Nucleus accumbens (tissue), 56 donors: ENCODE results near the gene MAGI2.

Experiments used
- DNase-seq, 56 donors: peaks; one replicate each; lab custom pipeline; 2025; lab: John Stamatoyannopoulos, UW

The MAGI2 gene

DNA sequence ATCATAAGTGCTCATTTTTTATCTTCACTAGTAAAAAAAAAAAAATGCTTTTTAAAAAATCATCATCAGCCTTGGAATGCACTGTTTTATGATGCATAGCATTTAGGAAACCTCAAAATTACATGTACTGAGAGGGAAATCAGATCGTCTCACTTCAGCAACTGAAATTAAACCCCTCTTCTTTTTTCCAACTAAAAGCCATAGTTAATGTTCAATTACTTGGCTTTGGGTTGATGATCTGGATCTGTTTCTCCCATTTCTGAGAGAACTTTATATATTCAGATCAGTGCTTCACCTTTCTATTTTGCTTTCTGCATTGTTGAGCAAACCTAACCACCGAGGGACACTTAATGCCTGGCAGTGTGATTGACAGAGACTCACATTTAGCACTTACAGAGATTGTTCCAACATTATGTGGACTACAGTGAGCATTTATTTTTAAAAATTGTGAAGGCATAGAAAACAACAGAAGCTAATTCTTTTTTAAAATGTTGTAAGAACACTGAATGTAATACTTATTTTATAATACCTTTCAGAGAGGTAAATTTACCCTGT is 976.5 kb downstream of the MAGI2 start:
- DNase-seq: no peak

DNA sequence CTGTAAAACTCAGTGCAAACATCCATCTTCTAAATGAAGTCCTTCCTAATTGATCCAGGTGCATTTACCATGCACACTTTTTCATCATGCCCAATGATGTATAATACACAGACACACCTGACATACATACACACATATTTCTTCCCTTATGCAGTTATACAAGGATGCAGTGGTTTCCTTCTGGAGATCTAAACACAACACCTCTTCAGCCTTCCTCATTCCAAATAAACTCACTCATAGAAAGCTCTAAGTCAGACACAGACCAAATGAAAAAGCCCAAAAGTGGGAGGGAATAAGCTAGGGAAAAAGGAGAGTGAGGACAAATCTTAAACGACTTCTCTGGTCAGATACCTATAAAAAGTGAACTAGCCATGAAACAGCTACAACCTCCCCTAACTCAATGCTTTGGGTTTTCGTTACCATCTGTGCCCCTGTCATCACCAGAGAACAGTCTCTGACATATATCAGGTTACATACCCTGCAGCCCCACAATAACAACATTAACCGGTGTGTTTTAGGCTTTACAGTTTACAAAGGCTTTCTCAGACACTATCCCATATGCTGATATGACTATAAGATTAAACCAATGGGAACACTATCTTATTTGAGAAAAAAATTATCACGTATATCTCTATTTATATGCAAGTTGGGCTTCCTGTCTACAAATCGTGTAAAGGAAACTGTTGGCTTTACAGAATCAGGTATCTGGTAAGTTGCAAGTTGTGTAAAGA is 979.7 kb downstream of the MAGI2 start:
- DNase-seq: no peak

DNA sequence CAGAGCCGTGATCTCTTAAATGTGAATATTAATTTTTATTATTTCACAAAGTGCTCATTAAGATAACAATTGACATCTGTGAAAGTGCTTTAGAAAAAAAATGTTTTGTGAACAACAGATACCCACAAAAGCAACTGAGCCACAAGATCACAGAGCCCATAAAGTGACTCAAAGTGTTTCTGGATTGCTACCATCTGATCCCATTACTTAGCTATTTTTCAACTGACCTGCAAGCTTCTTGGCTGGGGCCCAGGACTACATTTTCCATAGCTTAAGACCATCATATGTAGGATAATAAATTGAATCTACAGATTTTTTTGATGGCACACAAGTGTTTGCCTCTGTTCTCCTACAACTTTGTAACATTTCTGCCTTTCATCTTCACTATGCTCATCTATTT is 980.4 kb downstream of the MAGI2 start:
- DNase-seq: no peak

DNA sequence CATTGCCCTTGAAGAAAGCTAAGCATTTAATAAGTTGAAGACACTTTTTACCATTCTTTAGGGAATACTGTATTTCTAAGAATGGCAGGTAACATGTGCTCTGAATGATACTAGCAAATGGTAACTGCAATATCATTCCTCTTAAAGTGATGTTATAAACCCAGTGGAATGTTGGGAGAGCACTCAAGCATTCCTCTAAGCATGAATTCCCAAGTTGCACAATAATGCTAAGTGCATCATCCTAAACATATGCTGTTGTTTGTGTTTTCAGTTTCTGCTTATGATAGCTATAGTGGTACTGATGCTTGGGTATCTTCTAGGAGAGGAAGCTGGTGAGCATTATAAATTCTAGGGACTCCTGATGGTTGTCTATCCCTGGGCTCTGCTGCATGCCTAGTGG is 980.9 kb downstream of the MAGI2 start:
- DNase-seq: no peak

DNA sequence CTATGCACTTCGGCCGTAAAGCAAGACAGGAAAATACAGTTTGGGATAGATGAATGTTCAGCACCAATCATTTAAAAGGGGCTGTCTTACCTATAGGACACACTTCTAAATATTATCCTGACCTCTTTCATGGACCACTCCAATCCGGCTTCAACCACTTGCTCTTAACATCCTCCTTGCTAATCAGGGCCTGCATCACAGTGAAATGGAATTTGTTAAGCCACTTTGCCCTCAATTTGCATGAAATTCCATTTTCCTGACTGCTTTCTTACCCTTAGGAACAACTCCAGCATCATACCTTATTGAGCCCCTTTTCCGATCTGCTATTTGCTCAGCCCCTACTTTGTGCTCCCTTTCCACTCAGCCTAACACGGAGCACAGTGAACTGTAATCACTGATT is 987.6 kb downstream of the MAGI2 start:
- DNase-seq: no peak

DNA sequence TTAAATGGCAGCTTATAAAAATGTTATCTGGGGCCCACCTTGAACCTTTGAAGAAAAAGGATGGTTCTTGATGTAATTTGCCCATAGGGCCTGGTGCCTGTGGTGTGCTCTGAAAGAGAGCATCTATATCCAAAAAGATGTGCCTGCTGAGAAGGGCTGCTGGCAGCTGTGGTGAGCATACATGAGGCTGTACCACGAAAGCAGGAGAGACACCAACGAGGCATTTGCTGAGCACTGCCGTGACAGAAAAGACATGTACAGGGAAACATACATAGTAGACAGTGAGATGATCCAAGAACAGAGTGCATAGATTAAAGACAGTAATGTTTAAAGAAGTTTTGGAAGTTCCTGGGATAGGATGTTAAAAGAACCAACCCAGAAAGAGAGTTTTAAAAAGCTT is 990.4 kb downstream of the MAGI2 start:
- DNase-seq: no peak

DNA sequence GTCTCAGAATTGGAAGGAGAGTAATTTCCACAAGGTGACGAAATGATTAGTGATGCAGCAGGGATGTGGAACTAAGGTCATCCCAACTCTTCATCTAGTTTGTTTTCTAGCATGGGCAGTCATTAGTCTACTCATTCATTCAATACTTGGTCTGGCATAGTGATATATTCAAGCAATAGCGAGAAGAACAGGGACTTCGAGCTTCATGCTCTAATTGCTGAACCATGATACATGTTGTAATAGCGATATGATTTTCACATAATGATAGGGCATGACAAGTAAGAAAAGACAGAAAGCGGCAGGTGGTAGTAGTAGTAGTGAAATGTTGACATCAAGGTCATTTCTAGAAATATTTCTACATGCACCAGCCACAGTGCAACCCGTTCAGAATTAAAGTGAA is 1002.8 kb downstream of the MAGI2 start:
- no peak for DNase-seq

DNA sequence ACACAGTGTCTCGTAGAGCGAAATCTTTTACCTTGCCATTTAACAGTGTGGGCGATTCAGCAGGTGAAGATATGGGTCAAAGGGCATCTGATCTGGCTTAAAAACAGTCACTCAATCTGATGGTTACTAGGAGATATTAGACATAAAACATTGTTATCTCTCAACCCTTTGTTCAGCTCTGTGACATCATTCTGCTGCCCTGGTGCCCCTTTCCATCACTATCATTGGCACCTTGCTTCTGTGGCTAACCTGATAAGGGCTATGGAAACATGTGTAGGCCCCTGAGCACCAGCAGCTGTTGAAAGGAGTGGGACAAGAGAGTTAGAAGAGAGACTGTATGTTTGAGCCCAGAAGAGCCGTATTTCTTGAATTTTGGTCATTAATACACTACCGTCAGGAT is 1004.6 kb downstream of the MAGI2 start:
- no peak for DNase-seq

DNA sequence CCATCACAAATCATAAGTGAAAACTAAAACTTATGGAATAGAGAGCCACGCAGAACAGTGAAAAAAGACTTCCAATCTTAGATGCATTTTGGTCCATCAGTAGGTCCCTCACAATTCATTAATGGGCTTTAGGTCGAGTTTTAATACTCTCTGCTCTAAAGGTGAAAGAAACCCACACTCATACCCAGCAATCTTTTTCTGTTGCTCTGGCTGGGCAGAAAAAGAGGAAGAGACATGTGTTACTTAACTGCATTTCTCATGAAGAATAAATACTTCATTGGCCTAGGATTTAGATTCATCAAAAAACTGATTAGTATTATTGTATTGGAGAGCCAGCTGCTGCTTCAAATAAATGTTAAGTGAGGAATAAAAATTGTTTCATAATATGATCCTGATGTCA is 1009.2 kb downstream of the MAGI2 start:
- no peak for DNase-seq

DNA sequence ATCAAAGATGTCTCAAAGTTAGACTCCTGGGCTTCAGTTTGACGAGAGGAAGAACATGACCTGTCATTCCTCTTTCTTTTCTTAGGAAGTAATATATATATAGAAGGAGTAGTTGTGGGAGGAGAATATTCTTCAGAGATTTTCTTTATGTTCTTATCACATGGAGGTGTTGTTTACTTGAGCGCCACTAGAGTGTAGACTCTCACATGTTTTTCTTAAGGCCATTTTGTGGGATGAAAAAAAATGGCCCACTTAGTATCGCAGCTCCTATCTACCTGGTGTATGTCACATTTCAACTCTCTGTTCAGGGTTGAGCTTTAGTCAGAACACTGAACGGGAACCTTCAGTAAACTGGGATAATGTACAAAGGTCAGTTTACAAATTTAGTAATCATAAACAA is 1009.7 kb downstream of the MAGI2 start:
- DNase-seq: no peak

DNA sequence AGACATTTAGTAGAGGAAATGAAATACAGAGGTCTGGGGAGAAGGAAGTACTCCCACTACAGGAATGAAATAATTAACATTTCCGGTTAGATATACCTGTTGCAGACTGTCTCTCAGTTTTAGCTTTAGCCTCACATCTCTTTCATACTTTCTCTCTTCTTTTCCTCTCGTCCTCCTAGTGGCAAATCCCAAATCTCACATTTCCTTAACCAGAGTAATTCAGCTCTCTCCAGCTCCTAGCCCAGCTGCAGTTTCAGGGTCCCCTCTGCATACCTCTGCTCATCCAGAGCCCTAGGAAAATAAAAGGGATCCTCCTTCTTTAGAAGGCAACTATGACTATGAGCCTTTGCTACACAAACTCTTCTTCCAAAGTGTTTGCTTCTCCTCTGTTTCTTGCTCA is 1011.7 kb downstream of the MAGI2 start:
- DNase-seq: no peak

DNA sequence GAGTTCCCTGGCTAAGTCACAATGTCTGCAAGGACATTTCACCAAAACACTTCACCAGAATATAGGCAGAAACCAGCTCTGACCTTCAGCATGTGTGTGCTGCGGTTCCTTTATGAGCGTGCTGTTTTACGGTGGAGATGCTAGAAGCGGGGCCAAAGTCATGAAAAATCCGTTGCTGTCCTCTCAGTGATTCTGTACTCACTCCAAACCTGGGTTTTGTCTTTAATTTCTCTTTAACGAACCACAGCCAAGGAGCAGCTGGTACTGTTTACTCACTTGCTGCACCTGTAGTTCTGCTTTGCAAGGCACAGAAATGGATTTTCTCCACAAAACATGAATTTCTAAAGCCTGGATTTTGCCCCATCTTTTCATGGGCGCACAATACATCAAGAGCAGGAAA is 1015.0 kb downstream of the MAGI2 start:
- no peak for DNase-seq

DNA sequence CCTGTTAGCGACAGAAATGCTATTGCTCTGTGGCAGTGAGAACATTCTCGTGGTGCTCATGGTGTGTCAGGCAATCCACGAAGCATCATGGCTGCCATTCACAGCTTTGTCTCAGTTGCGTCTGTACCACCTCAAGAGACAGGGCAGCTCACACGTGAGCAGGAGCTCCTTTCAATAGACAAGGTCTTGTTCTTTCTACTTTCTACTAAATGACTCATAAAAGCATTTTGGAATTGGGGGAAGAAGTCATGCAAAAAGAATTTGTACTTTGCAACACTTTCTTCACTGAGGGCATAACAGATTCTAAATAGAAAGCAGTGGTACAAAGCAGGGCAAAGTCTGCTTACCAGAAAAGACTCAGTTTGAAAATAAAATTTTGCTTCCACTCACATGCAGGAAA is 1016.3 kb downstream of the MAGI2 start:
- peak in 1 of 56 donors; percentile 6 for DNase-seq

DNA sequence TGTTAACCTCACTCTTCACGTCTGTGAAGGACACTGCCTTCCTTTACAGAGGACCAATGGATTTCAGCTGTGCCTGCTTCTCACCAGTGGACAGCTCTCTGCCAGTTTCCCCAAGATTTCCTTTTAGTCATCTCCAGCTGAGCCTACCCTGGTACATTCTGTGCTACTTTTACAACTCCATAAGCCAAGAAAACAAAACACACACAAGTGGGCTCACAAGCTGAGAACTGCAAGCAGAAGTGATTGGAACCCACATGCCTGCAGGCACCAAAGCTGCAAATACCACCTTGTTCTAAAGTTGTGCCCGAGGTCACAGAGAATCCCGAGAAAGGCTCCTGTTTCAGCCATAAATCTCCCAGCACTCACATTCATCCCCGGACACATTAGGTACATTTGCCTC is 1018.1 kb downstream of the MAGI2 start:
- peak in 5 of 56 donors; percentile 11 to 31 (median 19) for DNase-seq

DNA sequence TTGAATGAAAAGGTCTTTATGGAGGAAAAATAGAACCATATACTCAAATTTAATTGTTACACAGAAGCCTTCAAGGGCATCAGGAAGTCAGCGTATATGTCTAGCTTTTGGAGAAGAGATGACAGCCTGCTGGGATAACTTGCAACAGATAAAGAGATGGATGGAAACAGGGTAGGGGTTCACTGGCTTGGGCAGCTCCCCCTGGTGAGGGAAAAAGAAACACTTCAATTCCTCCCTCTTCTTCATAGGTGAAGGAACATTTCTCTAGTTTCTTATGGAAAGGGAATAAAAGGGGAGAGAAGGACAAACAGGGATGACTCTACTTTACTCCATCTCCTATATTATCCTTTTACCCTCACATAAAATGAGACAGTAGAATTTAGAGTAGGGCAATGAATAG is 1019.2 kb downstream of the MAGI2 start:
- no peak for DNase-seq

DNA sequence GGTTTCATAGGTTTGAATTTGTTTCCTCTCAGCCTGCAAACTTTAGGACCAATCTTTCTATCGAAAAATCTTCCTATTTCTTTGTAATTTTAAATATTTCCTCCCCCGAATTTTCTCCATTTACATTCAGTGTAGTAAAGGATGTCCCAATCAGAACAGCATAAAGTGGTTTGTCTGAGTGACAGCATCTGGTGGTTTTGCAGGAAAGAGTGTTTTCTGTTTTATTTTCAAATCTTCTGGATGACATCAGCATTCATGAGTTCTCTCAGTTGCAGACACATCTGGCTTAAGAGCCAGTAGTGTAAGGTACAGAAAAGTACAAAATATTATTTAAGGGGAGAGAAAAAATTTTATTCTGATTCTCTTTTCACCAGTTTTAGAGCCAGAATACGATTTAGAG is 1020.0 kb downstream of the MAGI2 start:
- no peak for DNase-seq

DNA sequence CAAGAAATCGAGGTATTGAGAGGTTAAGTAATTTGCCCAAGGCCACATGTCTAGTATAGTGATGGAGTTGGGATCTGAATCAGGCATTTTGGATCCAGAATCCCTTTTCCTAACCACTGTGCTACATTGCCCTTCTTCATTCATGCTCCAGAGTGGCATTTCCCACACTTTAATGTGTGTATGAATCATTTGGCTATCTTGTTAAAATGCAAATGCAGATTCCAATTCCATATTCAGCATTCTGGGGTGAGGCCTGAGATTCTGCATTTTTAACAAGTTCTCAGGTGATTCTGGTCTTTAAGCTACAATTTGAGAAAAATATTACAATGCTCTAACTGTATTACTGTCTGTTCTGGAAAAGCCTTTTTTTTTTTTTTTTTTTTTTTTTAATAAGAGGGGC is 1023.6 kb downstream of the MAGI2 start:
- no peak for DNase-seq

DNA sequence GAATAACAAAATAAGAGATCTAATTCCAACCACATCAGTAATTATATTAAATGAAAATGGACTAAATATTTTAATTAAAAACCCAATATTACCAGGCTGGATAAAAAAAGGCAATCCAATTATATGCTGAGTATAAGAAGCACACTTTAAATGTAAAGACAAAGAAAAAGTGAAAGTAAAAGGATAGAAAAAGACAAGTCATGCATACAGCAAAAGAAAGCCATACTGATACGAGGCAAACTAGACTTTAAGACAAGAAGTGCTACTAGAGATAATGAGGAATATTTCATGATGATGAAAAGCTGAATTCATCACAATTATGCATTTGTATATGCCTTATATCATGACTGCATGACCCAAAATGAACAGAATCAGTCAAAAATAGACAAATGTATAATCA is 1026.3 kb downstream of the MAGI2 start:
- DNase-seq: no peak

DNA sequence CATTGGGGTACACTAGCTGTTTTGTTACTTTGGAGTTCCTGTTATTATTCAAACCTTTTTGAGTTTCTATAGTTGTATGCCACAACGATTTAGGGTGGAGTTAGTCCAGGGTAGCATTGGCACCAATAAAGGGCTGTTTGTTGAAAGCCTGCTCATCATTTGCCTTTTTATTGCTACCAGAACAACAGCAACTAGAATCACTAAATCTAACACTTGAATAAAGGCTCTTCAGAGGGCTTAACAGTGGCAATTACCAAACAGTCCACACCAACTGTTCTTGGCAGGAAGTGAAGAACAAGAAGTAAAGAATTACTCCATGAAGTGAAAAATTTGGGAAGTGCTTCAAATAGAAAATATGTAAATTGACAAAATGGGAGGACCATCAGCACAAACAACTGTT is 1033.5 kb downstream of the MAGI2 start:
- peak in 1 of 56 donors; percentile 39 for DNase-seq

DNA sequence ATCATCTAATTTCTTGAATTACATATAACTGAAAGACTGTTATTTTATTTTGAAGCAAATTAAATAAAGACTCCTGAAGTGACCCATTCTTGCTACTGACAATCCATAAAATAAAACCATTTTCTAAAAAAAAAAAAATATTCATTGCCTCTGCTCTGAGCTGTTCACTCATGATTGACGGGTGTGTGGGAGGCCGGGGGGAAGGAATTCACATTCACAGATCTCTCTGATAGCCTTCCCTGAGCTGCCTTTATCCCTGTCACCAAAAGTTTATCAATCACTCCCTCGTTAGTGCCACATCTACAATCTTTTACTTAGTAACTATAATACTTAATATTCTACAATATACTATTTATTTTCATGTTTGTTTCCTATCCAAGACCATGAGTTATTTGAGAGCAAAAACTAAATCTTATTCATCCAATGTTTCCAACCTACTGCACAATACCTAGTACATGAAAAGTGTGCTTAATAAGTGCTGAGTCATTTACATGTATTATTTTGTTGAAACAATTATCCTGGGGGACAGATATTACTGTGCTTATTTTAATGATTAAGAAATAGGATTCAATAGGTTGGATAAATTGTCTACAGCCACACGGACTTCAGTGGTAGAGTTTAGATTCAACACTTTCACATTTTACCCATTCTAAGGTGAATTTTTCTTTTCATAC is 1036.2 kb downstream of the MAGI2 start:
- DNase-seq: peak in 7 of 56 donors; percentile 11 to 61 (median 26)

DNA sequence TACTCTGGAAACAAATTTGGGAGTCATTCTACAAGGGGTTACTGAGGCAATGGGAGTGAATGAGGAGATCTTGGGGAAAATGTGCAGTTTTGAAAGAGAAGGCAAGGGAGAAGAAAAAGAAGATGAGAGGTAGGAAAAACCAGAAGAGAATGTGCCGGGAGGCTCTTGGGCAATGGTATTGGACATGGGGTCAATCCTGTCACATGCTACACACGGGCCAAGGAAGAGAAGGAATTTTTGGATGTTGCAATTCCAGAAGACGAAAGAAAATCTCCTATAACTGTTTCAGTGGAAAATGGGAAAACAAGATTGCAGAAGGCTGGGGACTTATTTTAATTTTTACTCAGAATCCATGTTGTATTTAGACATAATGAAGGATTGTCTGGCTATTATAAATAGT is 1039.9 kb downstream of the MAGI2 start:
- no peak for DNase-seq

DNA sequence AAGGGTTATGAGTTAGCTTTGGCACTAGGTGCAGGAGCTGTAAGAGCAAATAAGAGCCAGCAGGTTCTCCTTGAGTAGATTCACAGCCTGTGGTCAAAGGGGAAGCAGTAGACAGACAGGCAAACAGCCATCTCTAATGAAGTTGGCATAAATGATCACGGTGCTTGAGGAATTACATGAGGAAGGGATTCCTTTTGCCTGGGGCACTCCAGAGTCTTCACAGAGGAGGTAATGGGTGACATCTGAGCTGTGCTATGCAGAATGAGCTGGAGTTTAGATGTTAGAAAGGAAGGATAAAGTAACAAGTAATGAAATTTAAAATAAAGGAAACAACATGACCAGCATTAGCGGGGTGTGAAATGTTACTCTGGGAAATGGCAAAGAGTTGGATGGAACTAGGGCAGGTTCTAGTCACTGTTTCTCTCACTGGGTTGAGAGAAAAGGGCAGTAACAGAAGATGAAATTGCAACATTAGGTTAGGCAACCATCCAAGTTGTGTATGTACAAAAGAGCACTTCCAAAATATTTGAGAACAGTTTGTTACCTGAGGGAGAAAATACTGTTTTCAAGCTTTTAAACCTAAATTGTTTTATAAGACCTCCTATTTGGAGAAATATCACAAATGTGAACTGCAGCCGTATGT is 1041.1 kb downstream of the MAGI2 start:
- no peak for DNase-seq
